ENCODE measurements around the gene ANKRD55.

DNA sequence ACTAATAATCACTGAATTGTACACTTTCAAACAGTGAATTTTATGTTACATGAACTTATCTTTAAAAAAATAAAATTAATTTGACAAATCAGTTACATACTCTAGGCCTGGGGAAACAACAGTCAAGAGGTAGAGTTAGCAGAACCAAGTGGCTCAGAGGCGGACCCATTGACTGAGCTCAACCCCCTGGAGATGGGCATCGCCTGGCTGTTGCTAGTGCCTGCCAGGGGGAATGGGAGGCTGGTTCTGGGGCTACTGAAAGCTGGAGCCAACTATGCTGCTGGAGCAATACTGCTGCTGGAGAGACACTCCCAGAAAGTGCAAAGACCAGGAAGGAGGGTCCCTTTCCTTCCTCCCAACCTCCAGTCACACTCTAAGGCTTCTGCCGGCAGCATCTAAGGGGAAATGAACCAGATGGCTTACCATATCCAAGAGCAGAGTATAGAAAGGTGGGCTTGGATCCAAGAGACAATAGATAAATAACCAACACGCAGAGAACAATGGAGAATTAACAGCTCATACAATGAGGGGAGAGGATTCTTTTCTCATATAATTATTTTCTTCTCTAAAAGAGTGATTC lies 40.3 kb upstream of the ANKRD55 start:
- TF ChIP-seq, protein P1, sequence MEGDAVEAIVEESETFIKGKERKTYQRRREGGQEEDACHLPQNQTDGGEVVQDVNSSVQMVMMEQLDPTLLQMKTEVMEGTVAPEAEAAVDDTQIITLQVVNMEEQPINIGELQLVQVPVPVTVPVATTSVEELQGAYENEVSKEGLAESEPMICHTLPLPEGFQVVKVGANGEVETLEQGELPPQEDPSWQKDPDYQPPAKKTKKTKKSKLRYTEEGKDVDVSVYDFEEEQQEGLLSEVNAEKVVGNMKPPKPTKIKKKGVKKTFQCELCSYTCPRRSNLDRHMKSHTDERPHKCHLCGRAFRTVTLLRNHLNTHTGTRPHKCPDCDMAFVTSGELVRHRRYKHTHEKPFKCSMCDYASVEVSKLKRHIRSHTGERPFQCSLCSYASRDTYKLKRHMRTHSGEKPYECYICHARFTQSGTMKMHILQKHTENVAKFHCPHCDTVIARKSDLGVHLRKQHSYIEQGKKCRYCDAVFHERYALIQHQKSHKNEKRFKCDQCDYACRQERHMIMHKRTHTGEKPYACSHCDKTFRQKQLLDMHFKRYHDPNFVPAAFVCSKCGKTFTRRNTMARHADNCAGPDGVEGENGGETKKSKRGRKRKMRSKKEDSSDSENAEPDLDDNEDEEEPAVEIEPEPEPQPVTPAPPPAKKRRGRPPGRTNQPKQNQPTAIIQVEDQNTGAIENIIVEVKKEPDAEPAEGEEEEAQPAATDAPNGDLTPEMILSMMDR (IDR thresholded peaks at IDR 0.05), result no peak
- TF ChIP-seq POLR2A (IDR thresholded peaks at IDR 0.05), result no peak
